RWPE1 (cell line): ENCODE measurements around the gene RAC3.

Source experiments
- CTCF ChIA-PET: fragments of 350-600 bp; sonication (Branson Sonifier 250); formaldehyde crosslinking; extraction: SDS; loops from one replicate; lab custom pipeline; 2021; lab: Yijun Ruan, JAX
- POLR2A ChIA-PET: fragments of 400-600 bp; formaldehyde crosslinking; extraction: SDS; loops from one replicate; lab custom pipeline; 2020; ENCODE audit warnings: antibody characterized with exemption; ENCODE audit not compliant: low non-redundant PET; lab: Yijun Ruan, JAX
- DNase-seq: peaks from one replicate; pipeline ENCODE4 v3.0.0; 2012; ENCODE audit warnings: low spot score
- H3K27ac ChIP-seq: fragments of 450-650 bp; 2 replicates; pipeline ENCODE4 v1.5.1; 2017
- TF ChIP-seq, protein P1 (sequence below): fragments of 450-650 bp; conservative IDR thresholded peaks from 2 replicates; pipeline ENCODE4 v1.5.1; 2017; ENCODE audit warnings: low read depth, mild to moderate bottlenecking

The RAC3 gene

DNA sequence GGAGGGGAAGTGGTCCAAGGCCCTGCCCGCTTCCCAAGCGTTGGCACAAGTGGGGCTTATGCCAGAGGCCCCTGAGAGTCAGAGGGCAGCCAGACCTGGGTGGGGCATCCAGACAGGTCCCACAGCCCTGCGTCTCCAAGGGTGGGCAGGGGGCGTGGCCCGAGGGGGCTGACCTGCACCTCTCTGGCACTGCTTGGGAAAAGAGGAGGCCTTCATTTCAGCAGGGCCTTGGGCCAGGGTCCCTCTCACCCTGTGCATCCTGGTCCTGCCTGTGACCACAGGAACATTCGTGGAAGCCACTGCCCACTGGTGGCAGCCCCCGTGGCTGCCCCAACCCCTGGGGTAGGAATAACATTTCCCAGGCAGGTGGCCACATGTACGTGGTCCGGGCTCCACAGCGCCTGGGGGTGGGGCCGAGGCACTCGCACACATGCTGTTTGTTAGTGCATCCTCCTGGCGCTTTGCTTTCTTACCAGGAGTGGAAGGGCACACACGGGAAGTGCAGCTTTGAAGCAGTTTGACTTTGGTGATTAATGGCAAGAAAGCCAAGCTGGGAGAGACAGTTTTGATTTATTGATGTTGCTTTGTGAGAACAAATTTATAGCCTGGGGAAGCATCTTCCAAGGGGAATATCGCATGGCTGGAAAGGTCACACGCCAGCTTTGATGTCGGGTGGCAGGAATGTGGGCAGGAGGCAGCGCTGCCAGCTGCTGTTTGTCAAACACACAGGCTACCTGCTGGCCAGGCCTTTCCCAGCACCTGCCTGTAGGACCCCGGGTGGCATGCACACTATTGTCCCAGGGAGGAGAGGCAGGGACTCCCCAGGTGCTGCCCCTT is 13.1 kb upstream of the RAC3 start:
- peak overlapping the region; percentile 80 for H3K27ac ChIP-seq
- POLR2A ChIA-PET = no interaction called here
- TF ChIP-seq, protein P1, sequence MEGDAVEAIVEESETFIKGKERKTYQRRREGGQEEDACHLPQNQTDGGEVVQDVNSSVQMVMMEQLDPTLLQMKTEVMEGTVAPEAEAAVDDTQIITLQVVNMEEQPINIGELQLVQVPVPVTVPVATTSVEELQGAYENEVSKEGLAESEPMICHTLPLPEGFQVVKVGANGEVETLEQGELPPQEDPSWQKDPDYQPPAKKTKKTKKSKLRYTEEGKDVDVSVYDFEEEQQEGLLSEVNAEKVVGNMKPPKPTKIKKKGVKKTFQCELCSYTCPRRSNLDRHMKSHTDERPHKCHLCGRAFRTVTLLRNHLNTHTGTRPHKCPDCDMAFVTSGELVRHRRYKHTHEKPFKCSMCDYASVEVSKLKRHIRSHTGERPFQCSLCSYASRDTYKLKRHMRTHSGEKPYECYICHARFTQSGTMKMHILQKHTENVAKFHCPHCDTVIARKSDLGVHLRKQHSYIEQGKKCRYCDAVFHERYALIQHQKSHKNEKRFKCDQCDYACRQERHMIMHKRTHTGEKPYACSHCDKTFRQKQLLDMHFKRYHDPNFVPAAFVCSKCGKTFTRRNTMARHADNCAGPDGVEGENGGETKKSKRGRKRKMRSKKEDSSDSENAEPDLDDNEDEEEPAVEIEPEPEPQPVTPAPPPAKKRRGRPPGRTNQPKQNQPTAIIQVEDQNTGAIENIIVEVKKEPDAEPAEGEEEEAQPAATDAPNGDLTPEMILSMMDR = no peak
- no peak for DNase-seq
- CTCF ChIA-PET = interaction anchor here (0.7 to 4.1 kb wide), 5 partner anchors 12 to 58 kb away, joined by 3 to 35 read pairs (median 4); partner anchors contain the start of gene NOTUM

DNA sequence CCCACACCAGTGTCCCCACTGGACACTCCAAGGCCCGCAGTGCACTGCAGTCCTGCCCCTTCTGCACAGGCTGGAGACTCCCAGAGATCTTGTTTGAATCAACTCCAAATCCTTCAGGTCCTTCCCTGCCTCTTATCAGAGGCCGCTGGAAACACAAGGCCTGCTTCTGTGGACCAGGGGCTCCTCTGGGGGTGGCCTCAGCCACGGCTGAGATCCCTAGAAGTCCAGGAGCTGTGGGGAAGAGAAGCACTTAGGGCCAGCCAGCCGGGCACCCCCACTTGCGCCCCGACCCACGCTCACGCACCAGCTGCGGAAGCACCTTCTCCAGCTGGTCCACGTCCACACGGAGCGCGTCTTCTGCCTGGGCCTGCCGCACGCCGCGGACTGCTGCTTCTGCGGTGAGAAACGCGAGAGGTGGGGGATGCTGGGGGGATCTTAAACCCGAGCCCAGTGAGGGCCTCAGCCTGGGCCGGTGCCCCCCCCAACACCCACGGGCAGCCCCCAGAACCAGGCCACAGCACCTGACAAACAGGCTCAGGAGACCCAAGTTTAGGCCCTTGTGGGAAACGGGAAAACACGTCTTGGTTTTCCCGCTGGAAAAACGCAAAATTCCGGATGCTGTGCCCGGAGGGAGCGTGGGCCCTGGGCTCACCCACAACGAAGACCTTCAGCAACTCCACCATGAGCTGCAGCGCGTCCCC is 12.3 kb upstream of the RAC3 start:
- TF ChIP-seq, protein P1 = no peak
- no peak for DNase-seq
- H3K27ac ChIP-seq = peak overlapping the region; percentile 80
- POLR2A ChIA-PET = interaction anchor here (2.0 kb wide), 1 partner anchor 60 kb away, joined by 4 read pairs; no protein-coding TSS in a partner anchor
- CTCF ChIA-PET = interaction anchor here (0.7 to 4.9 kb wide), 14 partner anchors 9 to 644 kb away, joined by 3 to 128 read pairs (median 4); partner anchors contain the start of genes NOTUM and RAC3

DNA sequence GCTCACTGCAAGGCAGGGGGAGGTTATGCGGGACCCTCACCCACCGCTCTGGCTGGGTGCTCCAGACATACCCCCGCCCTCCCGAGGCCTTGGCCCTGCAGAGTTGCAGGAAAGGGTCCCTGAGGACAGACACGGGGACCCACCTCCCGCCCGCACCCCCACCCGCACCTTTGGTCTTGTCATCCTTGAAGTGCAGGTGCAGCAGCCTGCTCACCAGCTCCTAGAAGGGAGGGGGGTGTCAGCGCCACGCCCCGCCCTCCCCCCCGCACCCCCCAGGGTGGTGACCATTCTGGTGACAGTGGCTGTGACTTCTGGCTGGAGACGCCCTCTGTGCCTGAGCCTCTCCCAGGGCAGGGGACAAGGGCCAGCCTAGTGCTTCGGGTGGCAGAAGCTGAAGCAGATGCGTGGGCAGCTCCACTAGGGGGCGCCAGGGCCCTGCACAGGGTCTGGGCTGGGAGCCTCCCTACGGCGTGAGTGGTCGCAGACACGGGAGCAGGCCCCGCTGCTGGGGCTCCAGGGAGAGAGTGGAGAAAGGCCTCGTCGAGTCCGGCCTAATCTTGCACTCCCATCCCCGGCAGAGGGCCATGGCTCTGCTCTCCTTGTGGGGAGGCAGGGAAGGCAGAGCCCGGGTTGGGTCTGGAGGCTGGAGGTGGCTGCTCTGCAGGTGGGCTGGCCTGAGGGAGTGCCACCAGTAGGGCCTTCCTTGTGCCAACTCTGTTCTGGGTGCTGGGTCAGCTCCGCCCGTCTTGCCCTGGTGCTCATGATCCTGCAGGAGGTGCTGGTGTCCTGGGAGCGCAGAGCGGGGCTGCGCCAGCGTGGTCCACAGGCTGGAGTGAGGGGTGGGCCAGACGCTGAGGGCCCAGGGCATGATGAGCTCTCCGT is 11.5 kb upstream of the RAC3 start:
- CTCF ChIA-PET = interaction anchor here (0.6 to 4.9 kb wide), 17 partner anchors 10 to 906 kb away, joined by 3 to 128 read pairs (median 4); partner anchors contain the start of genes NOTUM and RAC3
- POLR2A ChIA-PET = interaction anchor here (2.0 kb wide), 1 partner anchor 60 kb away, joined by 4 read pairs; no protein-coding TSS in a partner anchor
- TF ChIP-seq, protein P1 = peak; percentile 81
- peak overlapping the region; percentile 80 for H3K27ac ChIP-seq
- no peak for DNase-seq

DNA sequence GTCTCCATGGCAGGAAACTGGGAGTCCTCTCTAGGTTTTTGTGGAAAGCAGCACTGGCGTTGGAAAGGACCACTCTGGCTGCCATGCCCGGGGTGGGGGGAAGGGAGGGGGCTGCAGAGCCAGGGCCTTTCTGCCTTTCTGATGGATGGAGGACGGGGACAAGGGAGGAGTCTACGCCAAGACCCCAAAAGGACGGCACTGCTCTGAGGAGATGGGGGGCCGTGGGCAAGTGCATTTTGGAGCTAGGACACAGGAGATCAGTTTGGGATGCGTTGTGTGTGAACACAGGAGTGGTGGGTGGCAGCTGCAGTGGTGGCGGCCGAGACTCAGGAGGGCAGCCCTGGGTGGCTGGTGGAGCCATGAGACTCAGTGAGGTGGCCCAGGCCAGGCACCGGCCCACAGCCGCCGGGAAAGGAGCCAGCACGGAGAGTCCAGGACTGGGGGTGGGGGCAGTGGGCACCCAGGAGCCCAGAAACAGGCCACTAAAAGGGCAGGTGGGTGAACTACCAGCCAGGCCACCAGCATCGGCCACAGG is 10.8 kb upstream of the RAC3 start:
- TF ChIP-seq, protein P1 = no peak
- CTCF ChIA-PET = interaction anchor here (0.6 to 4.9 kb wide), 13 partner anchors 10 to 102 kb away, joined by 3 to 128 read pairs (median 4); partner anchors contain the start of genes NOTUM and RAC3
- no peak for DNase-seq
- POLR2A ChIA-PET = interaction anchor here (0.6 to 2.0 kb wide), 2 partner anchors 61 to 696 kb away, joined by 4 to 7 read pairs; partner anchors contain the start of gene FN3KRP
- H3K27ac ChIP-seq = peak overlapping the region; percentile 80

DNA sequence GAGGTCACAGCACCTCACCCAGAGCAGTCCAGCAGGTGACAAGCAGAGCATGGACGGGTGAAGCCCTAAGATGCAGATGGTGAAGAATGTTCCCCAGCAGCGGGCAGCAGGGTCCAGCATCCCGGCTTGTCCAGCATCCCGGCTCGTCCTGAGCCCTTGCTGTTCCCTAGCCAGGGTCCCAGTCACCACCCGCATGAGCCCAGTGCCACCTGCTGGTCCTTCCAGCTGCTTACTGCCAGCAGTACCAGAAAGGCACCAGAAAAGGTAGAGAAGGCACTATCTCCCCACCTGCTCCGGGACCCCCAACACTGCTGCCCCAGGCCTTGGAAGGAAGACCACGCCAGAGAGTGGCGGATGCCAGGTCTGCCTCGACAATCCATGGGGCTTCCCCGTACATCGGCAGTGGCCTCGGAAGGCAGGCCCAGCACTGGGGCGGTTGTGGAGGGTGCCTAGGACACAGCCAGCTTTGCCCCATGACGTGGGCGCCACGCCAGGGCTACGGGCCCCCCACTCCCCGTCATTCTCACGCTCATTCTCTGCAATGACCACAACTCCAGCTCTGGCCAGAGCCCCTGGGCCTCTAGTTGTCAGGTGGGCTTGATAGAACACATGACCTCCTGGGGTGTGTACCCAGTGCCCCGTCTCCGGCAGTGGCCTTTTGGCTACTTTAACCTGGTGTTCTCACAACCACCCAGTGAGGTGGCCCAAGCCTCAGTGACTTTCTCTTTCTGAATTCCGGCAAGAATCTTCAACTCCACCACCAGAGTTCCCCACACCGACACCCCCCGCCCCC is 10.2 kb upstream of the RAC3 start:
- POLR2A ChIA-PET = interaction anchor here (0.6 to 2.0 kb wide), 2 partner anchors 62 to 695 kb away, joined by 4 to 7 read pairs; partner anchors contain the start of gene FN3KRP
- CTCF ChIA-PET = interaction anchor here (0.5 to 4.9 kb wide), 13 partner anchors 10 to 91 kb away, joined by 3 to 128 read pairs (median 4); partner anchors contain the start of genes NOTUM and RAC3
- TF ChIP-seq, protein P1 = peak; percentile 92
- peak; percentile 56 for DNase-seq
- peak overlapping the region; percentile 80 for H3K27ac ChIP-seq
